Upper lobe of right lung (tissue), 1 donor: ENCODE data around the gene WDR44. TPM values are rescaled to one million over a fixed set of nuclear protein-coding genes. Genes with fewer than 3 reads are reported as not detected.

ENCODE experiments used
- ATAC-seq: fragments of 200-7000 bp; cut with Tn5 transposase; one replicate; pipeline ENCODE4 v1.9.1; 2020; ENCODE audit warnings: mild to moderate bottlenecking, moderate library complexity
- DNase-seq: peaks from one replicate; pipeline ENCODE4 v3.0.0-alpha.2; 2020
- H3K27ac ChIP-seq: fragments of 200-600 bp; one replicate; pipeline ENCODE4 v1.8.0; 2022
- H3K27me3 ChIP-seq: fragments of 200-600 bp; one replicate; pipeline ENCODE4 v1.8.0; 2022; ENCODE audit warnings: mild to moderate bottlenecking
- H3K36me3 ChIP-seq: fragments of 200-600 bp; one replicate; pipeline ENCODE4 v1.8.0; 2022
- H3K4me1 ChIP-seq: fragments of 200-600 bp; one replicate; pipeline ENCODE4 v1.8.0; 2022
- H3K4me3 ChIP-seq: fragments of 200-600 bp; one replicate; pipeline ENCODE4 v1.8.0; 2022; ENCODE audit warnings: mild to moderate bottlenecking
- H3K9me3 ChIP-seq: fragments of 200-600 bp; one replicate; pipeline ENCODE4 v1.8.0; 2022
- CTCF ChIP-seq: fragments of 200-600 bp; IDR thresholded peaks from one replicate; pipeline ENCODE4 v1.8.0; 2022; ENCODE audit warnings: antibody characterized with exemption
- intact Hi-C: fragments of 100-400 bp; cut with DNase I; formaldehyde crosslinking; loops from one replicate; pipeline ENCODE4 v1.11.0; 2022
- total RNA-seq: library from RNA; stranded (reverse); fragmentation: NEBNext Ultra II Directional; extraction: Animal tissue kit (Norgen Biotek cat#: 25700); gene quantifications from one replicate; pipeline ENCODE4 v1.2.1, GENCODE V29; 2021
- donor health status: DM: no; HTN: yes; CAD: no; lungs with severe emphysema.

The WDR44 gene
- total RNA-seq, 1 donor from 2014 or later: 14.2 TPM

GRCh38 chrX:118493653-118494297 lies 147.9 kb downstream of the WDR44 start:
- DNase-seq (no peak), ATAC-seq (no peak)
- H3K4me3 ChIP-seq: no peak overlapping the region
- no peak for TF ChIP-seq CTCF
- H3K4me1 ChIP-seq: peaks cover under 1% of the 10 kb centered on the region
- intact Hi-C loops: no loop called here
- H3K9me3 ChIP-seq: no peaks in the 10 kb centered on the region
- H3K27me3 ChIP-seq: no peaks in the 10 kb centered on the region
- H3K36me3 ChIP-seq: no peaks in the 10 kb centered on the region
- no peak overlapping the region for H3K27ac ChIP-seq

- H3K36me3 ChIP-seq: no peaks in the 10 kb centered on the region
- TF ChIP-seq CTCF: no peak
- H3K4me1 ChIP-seq: peaks cover 6% of the 10 kb centered on the region
- peak; percentile 91 for DNase-seq
- ATAC-seq: peak; percentile 95
- intact Hi-C loops: no loop called here
- peak within 1 kb of the TSS; percentile 81 for H3K27ac ChIP-seq
- H3K27me3 ChIP-seq: no peaks in the 10 kb centered on the region
- H3K9me3 ChIP-seq: no peaks in the 10 kb centered on the region
- peak within 1 kb of the TSS; percentile 62 for H3K4me3 ChIP-seq
Observed at GRCh38 chrX:118495061-118495921, 149.4 kb downstream of the WDR44 start, which contains the start of gene DOCK11. Gene DOCK11 (plus strand): TSS chrX:118495815. CDS start chrX:118495972, 157 bp downstream.

GRCh38 chrX:118495958-118496762 lies 150.3 kb downstream of the WDR44 start:
- no peaks in the 10 kb centered on the region for H3K9me3 ChIP-seq
- H3K4me1 ChIP-seq: peaks cover 6% of the 10 kb centered on the region
- H3K4me3 ChIP-seq: peak overlapping the region; percentile 62
- no peaks in the 10 kb centered on the region for H3K27me3 ChIP-seq
- no peak for TF ChIP-seq CTCF
- peak; percentile 70 for ATAC-seq
- peak overlapping the region; percentile 81 for H3K27ac ChIP-seq
- intact Hi-C loops: no loop called here
- H3K36me3 ChIP-seq: no peaks in the 10 kb centered on the region
- peak; percentile 81 for DNase-seq

- peak; percentile 5 for ATAC-seq
- Histone ChIP-seq H3K36me3 (no peaks in the 10 kb centered on the region), H3K4me3 (peak overlapping the region; percentile 62), H3K27ac (peak overlapping the region; percentile 81), H3K27me3 (no peaks in the 10 kb centered on the region), H3K4me1 (peaks cover 7% of the 10 kb centered on the region), H3K9me3 (no peaks in the 10 kb centered on the region)
- no peak for TF ChIP-seq CTCF
- intact Hi-C loops: no loop called here
- DNase-seq: no peak
Observed at GRCh38 chrX:118496763-118497079, 150.8 kb downstream of the WDR44 start.

- no peak for ATAC-seq
- DNase-seq: no peak
- Histone ChIP-seq H3K9me3 (no peaks in the 10 kb centered on the region), H3K36me3 (no peaks in the 10 kb centered on the region), H3K4me3 (peak overlapping the region; percentile 62), H3K27ac (peak overlapping the region; percentile 81), H3K4me1 (peaks cover 11% of the 10 kb centered on the region), H3K27me3 (no peaks in the 10 kb centered on the region)
- TF ChIP-seq CTCF: no peak
- intact Hi-C loops: no loop called here
Observed at GRCh38 chrX:118497180-118497818, 151.4 kb downstream of the WDR44 start.
